ENCODE data around the gene ADAM17.

DNA sequence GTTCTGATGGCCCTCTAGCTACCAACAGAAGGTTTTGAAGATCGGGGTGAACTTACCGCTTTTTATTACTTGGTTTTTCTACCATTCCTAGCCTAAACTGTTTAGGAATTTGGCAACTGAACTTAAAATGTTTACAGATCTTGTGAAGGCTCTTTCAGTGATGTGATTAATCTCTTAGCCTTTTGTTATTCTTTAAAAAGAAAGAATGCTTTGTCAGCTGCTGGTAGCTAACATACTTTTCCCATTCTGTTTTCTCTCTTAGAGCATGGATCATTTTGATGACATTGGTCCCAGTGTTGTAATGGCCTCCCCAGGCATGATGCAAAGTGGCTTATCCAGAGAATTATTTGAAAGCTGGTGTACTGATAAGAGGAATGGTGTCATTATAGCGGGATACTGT lies 114.1 kb downstream of the ADAM17 start:
- TF ChIP-seq, protein P1, sequence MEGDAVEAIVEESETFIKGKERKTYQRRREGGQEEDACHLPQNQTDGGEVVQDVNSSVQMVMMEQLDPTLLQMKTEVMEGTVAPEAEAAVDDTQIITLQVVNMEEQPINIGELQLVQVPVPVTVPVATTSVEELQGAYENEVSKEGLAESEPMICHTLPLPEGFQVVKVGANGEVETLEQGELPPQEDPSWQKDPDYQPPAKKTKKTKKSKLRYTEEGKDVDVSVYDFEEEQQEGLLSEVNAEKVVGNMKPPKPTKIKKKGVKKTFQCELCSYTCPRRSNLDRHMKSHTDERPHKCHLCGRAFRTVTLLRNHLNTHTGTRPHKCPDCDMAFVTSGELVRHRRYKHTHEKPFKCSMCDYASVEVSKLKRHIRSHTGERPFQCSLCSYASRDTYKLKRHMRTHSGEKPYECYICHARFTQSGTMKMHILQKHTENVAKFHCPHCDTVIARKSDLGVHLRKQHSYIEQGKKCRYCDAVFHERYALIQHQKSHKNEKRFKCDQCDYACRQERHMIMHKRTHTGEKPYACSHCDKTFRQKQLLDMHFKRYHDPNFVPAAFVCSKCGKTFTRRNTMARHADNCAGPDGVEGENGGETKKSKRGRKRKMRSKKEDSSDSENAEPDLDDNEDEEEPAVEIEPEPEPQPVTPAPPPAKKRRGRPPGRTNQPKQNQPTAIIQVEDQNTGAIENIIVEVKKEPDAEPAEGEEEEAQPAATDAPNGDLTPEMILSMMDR (optimal IDR thresholded peaks at IDR 0.05 in 1 of 3, IDR thresholded peaks at IDR 0.05 in 1 of 3, conservative IDR thresholded peaks at IDR 0.05 in 1 of 3; ENCODE audit: extremely low read depth in 1 of 3, insufficient read depth in 2 of 3, low read length in 3 of 3), result no peak
- TF ChIP-seq EZH2 (IDR thresholded peaks at IDR 0.05; ENCODE audit: low read length), result no peak

All from keratinocyte (primary cell).